ENCODE measurements around the gene CASP8AP2.
"Not testable (repeated sequence)": the region's sequence is repeated elsewhere in the genome, so short reads cannot be mapped to it uniquely, and the experiment has no call there.

Gene CASP8AP2

DNA sequence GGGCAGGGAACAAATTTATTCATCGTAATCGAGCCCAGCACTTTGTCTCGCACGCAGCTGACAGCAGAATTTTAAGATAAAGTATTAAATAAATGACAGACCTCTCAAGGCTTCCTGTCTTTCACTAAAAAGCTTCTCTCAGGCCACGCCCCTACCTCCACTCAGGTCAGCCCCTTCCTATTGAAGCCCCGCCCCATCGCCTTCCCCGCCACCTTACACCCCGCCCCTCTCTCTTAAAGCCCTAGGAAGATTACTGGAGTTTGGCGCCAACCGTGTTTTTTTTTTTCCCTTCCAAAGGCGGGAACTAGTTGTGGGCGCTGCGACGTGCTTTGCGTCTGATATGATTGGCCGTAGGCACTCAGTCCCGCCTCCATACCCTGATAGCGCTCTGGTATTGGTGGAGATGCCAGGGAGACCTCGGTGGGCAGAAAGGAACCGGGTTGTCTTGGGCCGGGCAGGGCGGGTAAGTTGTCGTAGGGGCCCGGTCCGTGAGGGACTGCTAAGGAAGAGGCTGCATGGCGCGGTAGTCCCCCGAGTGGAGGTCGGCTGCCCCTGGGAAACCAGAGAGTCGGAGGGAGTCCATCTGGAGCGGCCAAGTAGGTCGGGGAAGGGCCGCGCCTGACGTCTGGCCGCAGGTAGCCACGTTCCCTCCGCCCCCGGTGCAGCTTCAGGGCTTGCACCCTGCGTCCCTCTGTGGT lies at the start of gene CASP8AP2:
Gene CASP8AP2 (plus strand): TSS at position 409 of the 698 bp plus-strand sequence.
- DNase-seq = peak; percentile 98

DNA sequence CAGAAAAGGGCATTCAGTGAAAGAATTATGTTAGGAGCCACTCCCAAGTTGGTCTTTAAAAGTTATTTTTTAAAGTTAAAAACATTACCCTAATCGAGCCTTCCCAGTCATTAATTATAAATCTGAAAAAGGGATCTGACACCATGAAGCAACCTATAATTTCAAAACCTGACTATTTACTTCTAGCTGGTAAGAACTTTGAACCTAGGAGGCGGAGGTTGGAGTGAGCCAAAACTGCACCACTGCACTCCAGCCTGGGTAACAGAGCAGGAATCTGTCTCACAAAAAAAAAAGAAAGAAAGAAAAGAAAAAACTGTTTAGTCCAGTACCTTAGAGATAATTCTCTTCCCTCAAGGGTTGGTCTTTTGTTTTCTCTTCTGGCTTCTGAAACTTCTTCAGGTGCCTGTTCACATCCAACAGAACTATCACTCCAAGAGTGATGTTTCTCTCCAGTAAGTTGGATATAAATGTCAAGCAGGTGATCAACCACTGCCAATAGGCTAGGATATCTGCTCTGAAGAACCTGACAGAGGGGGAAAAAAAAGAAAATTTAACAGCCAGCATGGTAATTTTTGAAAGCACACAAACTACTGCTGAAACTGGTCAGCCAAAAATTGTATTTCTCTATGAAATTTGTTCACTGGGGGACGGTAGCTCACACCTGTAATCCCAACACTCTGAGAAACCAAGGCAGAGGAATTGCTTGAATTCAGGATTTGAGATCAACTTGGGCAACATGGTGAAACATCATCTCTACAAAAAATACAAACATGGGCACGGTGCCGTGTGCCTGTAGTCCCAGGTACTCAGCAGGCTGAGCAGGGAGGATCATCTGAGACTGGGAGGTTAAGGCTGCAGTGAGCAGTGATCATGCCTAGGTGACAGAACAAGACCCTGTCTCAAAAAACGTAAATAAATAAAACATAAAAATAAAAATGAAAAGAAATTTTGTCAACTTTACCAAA lies 48.3 kb upstream of the CASP8AP2 start:
- no peak for DNase-seq

DNA sequence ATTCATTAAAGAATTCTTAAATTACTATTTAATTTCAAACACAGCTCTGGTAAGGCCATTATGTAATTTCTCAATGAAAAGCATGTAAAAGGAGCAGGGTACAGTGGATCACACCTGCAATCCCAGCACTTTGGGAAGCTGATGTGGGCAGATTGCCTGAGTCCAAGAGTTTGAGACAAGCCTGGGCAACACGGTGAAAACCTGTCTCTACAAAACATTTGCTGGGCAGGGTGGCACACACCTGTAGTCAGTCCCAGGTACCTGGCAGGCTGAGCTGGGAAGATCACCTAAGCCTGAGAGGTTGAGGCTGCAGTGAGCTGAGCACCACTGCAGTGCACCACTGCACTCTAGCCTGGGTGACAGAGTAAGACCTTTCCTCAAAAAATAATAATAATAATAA lies 47.5 kb upstream of the CASP8AP2 start:
- no peak for DNase-seq

DNA sequence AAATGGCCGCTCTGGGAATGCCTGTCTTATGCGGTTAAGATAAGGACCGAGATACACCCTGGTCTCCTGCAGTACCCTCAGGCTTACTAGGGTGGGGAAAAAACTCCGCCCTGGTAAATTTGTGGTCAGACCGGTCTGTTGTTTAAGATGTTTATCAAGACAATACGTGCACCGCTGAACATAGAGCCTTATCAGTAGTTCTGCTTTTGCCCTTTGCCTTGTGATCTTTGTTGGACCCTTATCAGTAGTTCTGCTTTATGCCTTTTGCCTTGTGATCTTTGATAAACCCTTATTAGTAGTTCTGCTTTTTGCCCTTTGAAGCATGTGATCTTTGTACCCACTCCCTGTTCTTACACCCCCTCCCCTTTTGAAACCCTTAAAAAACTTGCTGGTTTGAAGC lies 46.4 kb upstream of the CASP8AP2 start:
- DNase-seq = not testable (repeated sequence)

DNA sequence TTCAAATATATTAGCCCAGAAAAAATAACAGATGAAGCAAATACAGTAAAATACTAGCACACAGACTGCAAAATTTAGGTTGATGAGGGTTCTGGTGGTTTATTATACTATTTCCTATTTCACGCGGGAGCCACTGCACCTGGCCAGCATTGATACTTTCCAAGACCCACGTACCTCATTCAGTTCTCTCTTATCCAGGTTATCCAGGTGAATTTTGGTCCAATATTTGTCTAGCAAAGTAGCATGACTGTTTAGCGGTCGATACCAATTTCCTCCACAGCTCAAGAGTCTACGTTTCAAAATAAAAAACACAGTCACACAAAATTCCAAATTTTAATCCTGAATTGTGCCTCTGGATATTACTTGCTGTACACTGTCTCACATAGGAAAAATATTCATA lies 44.8 kb upstream of the CASP8AP2 start:
- no peak for DNase-seq

DNA sequence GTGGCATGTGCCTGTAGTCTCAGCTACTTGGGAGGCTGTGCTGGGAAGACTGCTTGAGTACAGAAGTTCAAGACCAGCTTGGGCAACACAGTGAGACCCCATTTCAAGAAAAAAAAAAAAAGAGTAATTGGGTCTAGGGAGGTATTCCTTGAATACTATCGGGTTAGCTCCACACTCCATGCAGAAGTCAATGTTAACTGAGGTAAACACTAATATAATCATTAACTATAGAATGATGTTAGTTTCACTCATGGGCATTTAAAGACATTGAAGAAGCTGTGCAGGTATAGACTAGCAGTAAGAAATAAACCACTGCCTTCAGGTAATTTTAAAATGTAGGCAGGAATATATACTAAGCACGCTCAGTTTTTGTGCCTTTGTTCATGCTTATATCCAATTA lies 42.7 kb upstream of the CASP8AP2 start:
- DNase-seq = no peak

DNA sequence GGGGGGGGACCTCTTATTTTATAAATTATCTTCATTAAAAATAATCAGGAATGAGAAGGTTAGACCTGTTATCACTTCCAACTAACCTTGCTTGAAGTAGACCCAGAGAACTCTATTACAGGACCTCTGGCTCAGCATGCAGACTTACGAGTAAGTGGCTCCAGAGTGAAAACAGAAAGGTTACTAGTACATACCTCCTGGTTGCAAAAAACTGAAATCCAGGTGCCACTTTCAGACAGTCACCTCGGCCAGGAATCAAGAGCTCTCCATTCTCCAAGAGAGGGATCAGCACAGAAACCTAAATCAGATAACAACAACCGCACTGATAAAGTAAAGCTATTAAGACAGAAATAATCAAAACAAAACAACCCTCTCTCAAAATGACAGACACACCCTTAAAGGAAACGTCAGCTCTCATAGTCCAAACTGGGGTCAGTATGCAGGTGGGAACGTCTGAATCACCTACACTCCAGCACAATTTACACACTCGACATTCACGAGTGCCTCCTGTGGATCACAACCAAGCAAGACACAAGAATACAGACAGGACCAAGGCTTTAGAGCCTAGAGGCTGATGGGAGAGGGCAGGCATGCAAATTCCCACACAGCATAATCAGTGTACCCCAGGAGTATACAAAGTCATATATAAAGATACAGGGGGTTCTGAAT lies 41.9 kb upstream of the CASP8AP2 start:
- no peak for DNase-seq

DNA sequence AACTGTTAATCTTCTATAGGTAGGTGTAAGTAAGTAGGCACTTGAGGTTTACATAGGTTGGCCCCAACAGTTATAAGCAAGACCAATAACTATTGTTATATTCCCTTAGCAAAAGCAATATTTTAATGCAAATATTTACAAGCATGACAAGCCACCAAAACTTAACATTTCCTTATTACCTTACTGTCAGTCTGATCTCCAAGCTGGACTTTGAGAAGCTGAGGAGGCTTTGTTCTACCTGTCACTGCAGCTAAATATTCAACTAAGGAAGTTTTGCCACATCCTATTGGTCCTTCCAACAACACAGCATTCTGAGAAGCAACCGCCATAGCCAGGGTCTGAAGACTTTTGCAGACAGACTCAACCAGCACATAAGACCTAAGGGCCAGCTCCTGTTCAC lies 39.7 kb upstream of the CASP8AP2 start:
- no peak for DNase-seq

DNA sequence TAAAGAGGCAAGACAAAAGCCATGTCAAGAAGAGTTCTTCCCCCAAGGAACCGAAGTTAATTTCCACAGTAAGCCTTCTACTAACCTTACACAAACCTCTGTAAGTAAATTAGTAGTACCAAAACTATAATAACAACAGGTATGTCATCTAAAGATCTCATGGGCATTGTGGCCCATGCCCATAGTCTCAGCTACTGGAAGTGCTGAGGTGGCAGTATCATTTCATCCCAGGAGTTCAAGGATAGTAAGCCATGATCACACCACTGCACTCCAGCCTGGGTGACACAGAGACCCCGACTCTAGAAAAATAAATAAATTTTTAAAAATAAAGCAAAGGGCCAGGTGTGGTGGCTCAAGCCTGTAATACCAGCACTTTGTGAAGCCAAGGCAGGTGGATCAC lies 39.3 kb upstream of the CASP8AP2 start:
- no peak for DNase-seq

DNA sequence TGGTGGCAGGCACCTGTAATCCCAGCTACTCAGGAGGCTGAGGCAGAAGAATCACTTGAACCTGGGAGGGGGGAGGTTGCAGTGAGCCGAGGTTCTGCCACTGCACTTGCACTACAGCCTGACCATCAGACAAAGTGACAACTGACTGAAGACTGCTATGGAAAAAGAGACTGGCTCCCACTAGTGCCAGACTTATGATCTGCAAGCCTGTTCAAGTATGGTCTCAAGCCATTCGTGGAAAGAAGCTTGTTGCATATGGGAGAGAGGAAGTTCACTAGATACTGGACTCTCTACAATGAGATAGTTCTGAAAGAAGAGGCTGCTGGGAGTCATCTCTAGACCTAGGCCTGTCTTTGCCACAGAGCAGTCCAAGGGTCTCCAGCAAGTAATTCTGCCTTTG lies 36.8 kb upstream of the CASP8AP2 start:
- DNase-seq = peak; percentile 2

DNA sequence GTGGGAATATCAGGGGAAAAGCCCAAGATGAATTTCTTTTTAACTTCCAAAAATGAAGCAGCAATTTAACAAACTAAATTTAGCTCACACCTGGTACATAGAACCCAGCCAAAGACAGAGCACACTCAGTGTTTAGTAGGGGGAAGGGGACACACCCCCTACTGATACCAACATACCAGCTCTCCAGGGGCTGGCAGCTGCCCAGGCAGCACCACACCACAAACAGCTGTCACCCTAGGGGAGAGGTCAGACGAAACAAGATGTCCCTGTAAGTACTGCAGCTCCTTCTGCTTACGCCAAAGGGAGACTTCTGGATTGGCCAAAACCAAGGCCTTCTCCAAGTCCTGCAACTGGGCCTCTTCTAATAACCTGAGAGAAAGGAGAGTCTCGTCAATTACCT lies 36.1 kb upstream of the CASP8AP2 start:
- DNase-seq = no peak

DNA sequence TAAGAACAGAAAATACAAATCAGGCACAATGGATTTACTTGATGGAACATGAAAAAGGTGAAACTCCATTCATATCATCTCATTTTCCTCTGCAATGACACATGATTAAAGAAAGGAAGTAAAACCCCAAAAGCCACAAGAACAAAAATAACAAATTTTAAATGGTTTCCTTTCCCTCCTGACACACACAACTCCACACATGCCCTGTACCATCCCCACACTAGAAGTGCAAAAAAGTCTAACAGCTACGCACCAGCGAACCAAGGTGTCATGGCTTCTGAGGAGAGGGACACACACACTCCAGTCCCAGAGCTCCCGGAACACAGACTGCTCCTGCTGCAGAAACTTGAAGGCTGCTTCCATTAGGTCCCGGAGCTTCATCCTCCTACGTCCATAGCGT lies 35.4 kb upstream of the CASP8AP2 start:
- no peak for DNase-seq

DNA sequence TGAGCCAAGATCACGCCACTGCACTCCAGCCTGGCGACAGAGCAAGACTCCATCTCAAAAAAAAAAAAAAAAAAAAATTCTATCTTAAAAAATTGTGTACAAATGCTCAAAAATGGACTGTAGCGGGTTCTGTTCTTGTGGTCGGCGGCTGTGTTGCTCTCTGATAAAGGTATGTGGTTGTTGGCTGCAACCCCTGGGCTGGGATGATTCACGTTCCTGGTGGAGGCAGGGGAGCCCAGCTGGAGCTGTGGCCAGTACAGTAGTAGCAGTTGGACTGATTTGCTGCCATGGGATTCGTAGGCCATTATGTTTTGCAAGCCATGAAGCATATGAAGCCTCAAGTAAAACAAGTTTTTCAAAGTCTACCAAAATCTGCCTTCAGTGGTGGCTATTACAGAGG lies 32.4 kb upstream of the CASP8AP2 start:
- DNase-seq = no peak

DNA sequence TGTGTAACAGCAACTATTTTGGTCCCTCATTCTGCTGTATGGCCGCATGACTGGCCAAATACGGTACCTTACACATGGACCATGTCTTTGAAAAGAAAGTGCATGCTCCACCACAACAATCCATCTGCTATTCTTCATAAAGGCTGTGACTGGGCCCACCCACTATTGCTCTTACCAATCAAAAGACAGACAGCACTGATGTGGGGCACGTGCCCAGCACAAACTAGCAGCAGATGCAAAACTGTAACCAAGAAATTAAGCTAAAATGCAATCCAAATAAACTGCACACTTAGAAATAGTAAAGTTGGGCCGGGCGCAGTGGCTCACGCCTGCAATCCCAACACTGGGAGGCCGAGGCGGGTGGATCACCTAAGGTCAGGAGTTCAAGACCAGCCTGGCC lies 30.6 kb upstream of the CASP8AP2 start:
- DNase-seq = no peak

DNA sequence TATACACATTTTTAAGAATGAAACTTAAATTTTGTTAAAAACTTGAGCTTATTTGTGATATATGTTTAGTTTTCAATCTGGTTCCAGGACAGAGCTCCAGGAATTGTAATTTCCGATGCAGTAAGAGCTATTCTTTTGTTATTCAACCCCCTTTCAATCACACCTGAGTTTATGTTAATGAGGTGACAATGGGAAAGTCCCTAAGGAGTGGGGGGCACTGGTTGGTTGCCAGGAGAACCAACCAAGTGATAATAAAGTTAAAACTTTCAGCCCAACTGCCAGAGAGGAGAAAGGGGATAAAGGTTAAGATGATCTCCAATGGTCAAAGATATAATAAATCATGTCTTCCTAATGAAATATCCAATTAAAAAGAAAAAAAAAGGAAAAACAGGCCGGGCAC lies 29.9 kb upstream of the CASP8AP2 start:
- no peak for DNase-seq

DNA sequence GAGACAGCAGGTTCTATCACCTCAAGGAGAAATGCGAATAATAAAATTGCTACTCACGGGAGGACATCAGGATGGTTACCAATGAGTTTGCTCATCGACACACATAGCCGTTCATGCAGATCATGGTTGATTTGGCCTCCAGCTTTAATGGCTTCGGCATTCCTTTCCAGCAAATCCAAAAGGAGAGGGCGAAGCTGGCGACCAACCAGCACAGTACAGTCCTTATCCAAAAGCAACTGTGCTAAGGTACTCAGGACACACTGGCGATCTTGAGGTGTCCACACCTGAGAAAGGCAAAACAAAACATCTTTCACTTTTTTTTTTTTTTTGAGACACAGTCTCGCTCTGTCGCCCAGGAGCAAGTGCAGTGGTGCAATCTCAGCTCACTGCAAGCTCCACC lies 26.4 kb upstream of the CASP8AP2 start:
- DNase-seq = no peak

DNA sequence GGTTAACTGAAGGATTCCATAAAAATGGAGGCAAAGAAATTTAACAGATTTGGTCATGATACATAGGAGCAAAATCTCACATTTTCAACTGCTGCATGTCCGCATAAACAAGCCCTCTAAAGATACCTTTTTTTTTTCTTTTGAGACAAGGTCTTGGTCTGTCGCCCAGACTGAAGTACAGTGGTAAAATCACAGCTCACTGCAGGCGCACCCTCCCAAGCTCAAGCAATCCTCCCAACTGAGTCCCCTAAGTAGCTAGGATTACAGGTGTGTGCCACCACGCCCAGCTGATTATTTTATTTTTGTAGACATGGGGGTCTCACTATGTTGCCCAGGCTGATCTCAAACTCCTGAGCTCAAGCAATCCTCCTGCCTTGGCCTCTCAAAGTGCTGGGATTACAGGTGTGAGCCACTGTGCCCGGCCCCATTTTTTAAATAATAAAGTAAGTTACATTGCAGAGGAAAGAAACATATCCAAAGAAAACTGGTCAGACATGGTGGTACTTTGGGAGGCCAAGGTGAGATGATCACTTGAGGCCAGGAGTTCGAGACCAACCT lies 23.8 kb upstream of the CASP8AP2 start:
- DNase-seq = no peak

DNA sequence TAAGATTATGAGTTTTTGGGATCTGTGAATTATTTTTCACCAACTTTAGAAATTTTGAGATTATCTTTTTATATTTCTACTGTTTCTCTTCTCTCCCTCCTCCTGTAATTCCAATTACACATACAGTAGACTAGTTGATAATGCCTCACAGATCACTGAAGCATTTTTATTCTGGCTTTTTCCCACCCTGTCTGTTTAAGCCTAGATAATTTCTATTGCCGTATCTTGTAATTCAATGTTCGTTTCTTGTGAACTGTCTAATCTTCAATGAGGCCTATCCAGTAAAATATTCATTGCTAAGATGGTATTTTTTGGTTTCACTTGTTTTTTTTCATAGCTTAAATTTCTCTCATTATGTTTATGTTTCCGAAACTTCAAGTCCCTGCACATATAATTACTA lies 22.1 kb upstream of the CASP8AP2 start:
- DNase-seq = no peak

DNA sequence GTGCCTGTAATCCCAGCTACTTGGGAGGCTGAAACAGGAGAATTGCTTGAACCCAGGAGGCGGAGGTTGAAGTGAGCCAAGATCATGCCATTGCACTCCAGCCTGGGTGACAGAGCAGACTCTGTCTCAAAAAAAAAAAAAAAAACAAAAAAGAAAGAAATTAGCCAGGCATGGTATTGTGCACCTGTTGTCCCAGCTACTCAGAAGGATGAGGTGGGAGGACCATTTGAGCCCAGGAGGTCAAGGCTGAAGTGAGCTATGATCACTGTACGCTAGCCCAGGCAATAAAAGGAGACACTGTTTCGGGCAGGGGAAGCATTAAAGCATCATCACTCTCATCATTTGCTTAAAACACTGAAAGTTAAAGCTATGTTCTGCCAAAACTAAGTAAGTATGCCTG lies 16.3 kb upstream of the CASP8AP2 start:
- not testable (repeated sequence) for DNase-seq

DNA sequence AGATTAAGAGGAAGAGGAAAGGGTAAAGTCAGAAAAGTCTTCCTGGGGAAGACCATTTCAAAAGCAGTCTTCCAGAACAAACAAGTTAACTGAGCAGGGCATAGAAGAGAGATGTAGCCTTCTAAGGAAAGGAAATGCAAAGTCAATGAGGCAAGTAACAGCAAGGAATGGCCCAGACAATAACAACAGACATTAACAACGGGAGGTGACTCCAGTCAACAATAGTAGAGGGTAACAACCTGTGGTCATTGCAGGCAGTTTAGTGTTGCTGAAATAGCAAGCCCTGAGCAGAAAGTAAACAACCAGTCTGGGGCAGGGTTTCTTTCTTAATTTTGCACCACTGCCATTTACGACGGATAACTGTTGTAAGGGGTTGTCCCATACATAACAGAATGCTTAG lies 12.2 kb upstream of the CASP8AP2 start:
- no peak for DNase-seq

DNA sequence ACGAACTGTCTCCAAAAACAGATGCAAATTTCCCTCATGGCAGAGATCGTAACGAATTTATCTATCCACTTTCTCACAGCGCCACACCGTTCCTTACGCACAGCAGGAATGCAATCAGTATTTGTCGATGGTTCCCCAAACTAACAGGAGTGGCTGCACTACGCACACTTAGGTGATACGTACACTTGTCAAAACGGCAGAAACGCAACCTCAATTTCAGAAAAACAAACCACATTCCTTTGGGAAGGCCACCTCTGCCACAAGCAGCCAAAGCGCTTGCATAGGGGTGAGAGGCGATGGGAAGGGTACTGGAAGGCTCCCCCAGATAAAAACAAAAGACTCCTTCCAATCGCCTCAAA lies 10.7 kb upstream of the CASP8AP2 start:
- no peak for DNase-seq

DNA sequence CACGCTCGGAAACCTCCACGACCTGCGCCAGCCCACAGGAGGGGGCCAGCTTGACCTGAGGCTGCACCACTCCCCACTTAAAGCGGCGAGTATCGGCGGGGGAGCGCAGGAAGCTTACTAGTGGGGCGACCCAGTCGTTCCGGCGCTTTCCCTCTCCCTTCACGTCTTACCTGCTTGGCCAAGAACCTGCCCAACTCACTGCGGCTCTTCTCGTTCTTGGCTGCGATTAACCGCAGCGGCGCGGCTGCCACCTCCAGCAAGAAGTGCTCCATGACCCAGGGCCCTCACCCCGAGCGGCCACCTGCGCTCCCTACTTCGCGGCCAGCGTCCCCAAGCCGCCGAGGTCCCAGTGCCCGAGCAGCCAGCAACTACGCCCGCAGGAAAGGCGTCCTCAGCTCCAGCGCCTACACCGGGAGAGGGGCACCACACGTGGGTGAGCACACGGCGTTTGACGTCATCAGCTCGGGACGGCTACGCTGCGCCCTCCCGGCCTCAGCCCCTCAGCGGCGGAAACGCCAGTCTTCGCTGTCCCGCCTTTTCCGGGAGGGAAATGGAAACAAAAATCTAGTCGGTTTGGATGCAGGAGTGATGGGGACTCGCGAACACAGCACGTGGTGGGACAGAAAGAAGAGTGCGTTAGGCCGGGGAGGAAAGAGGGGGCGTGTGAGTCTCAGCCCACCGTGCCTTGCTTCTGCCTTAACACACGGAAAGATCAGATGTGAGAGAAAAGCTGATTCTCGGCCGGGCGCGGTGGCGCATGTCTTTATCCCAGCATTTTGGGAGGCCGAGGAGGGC lies 10.1 kb upstream of the CASP8AP2 start, which contains the start of gene MDN1:
Gene MDN1 (minus strand): TSS at position 459 of the 795 bp plus-strand sequence. CDS start 187 bp downstream, at position 272.
- peak; percentile 89 for DNase-seq

Measured in NCI-H1092 (cell line).